ENCODE results near the gene FLNC. TPM values are rescaled to one million over a fixed set of nuclear protein-coding genes. Genes with fewer than 3 reads are reported as not detected.

The FLNC gene
- total and polyA plus RNA-seq, 2 of the 4 experiments (the other 2 are of a cell fraction) = 116 to 154 TPM

GRCh38 chr7:128837521-128837921, 7.3 kb downstream of the FLNC start:
- Histone ChIP-seq H2BK20ac (ENCODE audit: low read depth, low read length) (no peak overlapping the region), H2BK5ac (ENCODE audit: low read depth, low read length, poor library complexity, severe bottlenecking) (no peak overlapping the region), H3K4me2 (ENCODE audit: low read depth, low read length) (no peak overlapping the region), H3K9ac (ENCODE audit: low read depth, low read length) (no peak overlapping the region), H3K9me3 (ENCODE audit: control insufficient read depth, insufficient read depth, low read length) (no peaks in the 10 kb centered on the region), H3K14ac (replicated peaks; ENCODE audit: low read depth, low read length) (no peak overlapping the region), H2BK120ac (ENCODE audit: low read depth, low read length) (no peak overlapping the region), H3K56ac (ENCODE audit: extremely low read depth, insufficient read depth, low read length) (no peak overlapping the region), H4K20me1 (ENCODE audit: insufficient read depth, low read length) (peaks cover 100% of the 10 kb centered on the region), H3K9me1 (ENCODE audit: insufficient read depth, low read length) (no peaks in the 10 kb centered on the region; the same call in 1 of the 2 replicates), H3K23ac (ENCODE audit: low read depth, low read length) (no peak overlapping the region), H4K8ac (ENCODE audit: low read depth in 2 of 2, low read length in 2 of 2) (no peak overlapping the region), H2BK15ac (ENCODE audit: low read depth, low read length) (no peak overlapping the region), H3K36me3 (ENCODE audit: control insufficient read depth, insufficient read depth, low read length) (peaks cover 74% of the 10 kb centered on the region), H4K5ac (ENCODE audit: low read depth, low read length) (no peak overlapping the region), H4K91ac (ENCODE audit: insufficient read depth, low read depth, low read length) (no peak overlapping the region), H2AK5ac (ENCODE audit: low read depth, low read length) (no peak overlapping the region), H3K27me3 (ENCODE audit: control insufficient read depth, insufficient read depth, low read length) (no peaks in the 10 kb centered on the region), H3K18ac (ENCODE audit: low read depth, low read length) (no peak overlapping the region), H3K79me1 (ENCODE audit: low read depth in 1 of 2, low read length in 2 of 2) (peaks cover 22 to 88% of the 10 kb centered on the region in 2 experiments), H3K27ac (ENCODE audit: insufficient read depth, low read length) (no peak overlapping the region), H2AFZ (replicated peaks; ENCODE audit: low read length, poor library complexity) (peak overlapping the region; percentile 7), H3K4ac (ENCODE audit: low read depth, low read length) (no peak overlapping the region), H2AK9ac (replicated peaks; ENCODE audit: low read depth, low read length, poor library complexity) (no peak overlapping the region), H3K4me1 (ENCODE audit: control insufficient read depth, insufficient read depth, low read length) (peaks cover 24% of the 10 kb centered on the region), H3K4me3 (ENCODE audit: insufficient read depth, low read depth, low read length) (no peak overlapping the region)
- intact Hi-C loops (cut with micrococcal nuclease) = no loop called here
- 90% methylated on average over 11 of the region's 16 CpGs; no CpG with 5 or more reads in 1 of the 2 experiments for WGBS, 2 experiments (ENCODE audit: extremely low coverage in 2 of 2, insufficient read length in 1 of 2)
- in situ Hi-C loops (cut with MboI; ENCODE audit: low sequenced_read_pairs) = no loop called here
- no peak for DNase-seq
- ChIA-PET CTCF (no interaction called here), POLR2A (ENCODE audit: unreplicated experiment) (no interaction called here)
- BruUV-seq (replicated peaks) = no TSS peak
- TF ChIP-seq RAD21 (IDR thresholded peaks at IDR 0.05; ENCODE audit: low read length) (no peak), MXI1 (IDR thresholded peaks at IDR 0.05; ENCODE audit: borderline replicate concordance, low read depth, low read length) (no peak), RFX5 (IDR thresholded peaks at IDR 0.05; ENCODE audit: low read depth, low read length) (no peak)
- ATAC-seq (ENCODE audit: low read depth) = no peak
- dilution Hi-C loops (cut with HindIII; ENCODE audit: low sequenced_read_pairs, unreplicated experiment) = no loop called here

Measured in IMR-90 (cell line).